HEK293 (cell line): ENCODE measurements around the gene EDA.

Experiments used
- CTCF ChIA-PET: fragments of 350-600 bp; formaldehyde crosslinking; extraction: SDS; loops from one replicate; lab custom pipeline; 2021; ENCODE audit warnings: antibody characterized with exemption; lab: Yijun Ruan, JAX
- POLR2A ChIA-PET: fragments of 300-600 bp; formaldehyde crosslinking; extraction: SDS; loops from one replicate; lab custom pipeline; 2020; ENCODE audit warnings: antibody characterized with exemption, inconsistent platforms; lab: Yijun Ruan, JAX
- H3K27ac ChIP-seq: fragments of 200-500 bp; sonication (Bioruptor generic); 2 replicates; pipeline ENCODE4 v1.5.1; 2014; ENCODE audit warnings: low read depth, low read length, control low read depth, inconsistent platforms; ENCODE audit errors: extremely low read depth
- H3K36me3 ChIP-seq, 2 experiments: fragments of 200-500 bp in 1 of 2; sonication (Bioruptor generic) in 1 of 2; 1 replicate in 1 of 2; 2 replicates in 1 of 2; pipeline ENCODE4 v1.5.1; 2014 to 2017; ENCODE audit warnings: inconsistent platforms in 2 of 2, low read length in 2 of 2; ENCODE audit not compliant: control insufficient read depth in 2 of 2, insufficient read depth in 1 of 2
- H3K4me1 ChIP-seq: fragments of 200-500 bp; sonication (Bioruptor generic); 2 replicates; pipeline ENCODE4 v1.5.1; 2014; ENCODE audit warnings: mild to moderate bottlenecking, low read length, inconsistent platforms; ENCODE audit not compliant: control insufficient read depth, insufficient read depth
- H3K4me3 ChIP-seq: 2 replicates; pipeline ENCODE4 v1.5.1; 2011; ENCODE audit warnings: low read depth, mild to moderate bottlenecking, control low read depth, low read length, moderate library complexity
- H3K9me3 ChIP-seq: fragments of 200-500 bp; sonication (Bioruptor generic); 2 replicates; pipeline ENCODE4 v1.5.1; 2014; ENCODE audit warnings: low read depth, low read length, inconsistent platforms; ENCODE audit not compliant: control insufficient read depth, insufficient read depth
- ATF2 ChIP-seq: fragments of 450-650 bp; formaldehyde crosslinking; IDR thresholded peaks from 2 replicates; pipeline ENCODE4 v1.5.1; 2016; ENCODE audit warnings: missing biosample characterization, missing genetic modification characterization, low read depth
- BCL11A ChIP-seq: fragments of 450-650 bp; formaldehyde crosslinking; IDR thresholded peaks from 2 replicates; pipeline ENCODE4 v1.5.1; 2016; ENCODE audit warnings: low read depth, missing biosample characterization, missing genetic modification characterization
- EGR2 ChIP-seq: fragments of 450-650 bp; formaldehyde crosslinking; IDR thresholded peaks from 2 replicates; pipeline ENCODE4 v1.5.1; 2016; ENCODE audit warnings: low read depth, missing biosample characterization, missing genetic modification characterization
- KLF9 ChIP-seq: fragments of 450-650 bp; formaldehyde crosslinking; IDR thresholded peaks from 2 replicates; pipeline ENCODE4 v1.5.1; 2016; ENCODE audit warnings: missing biosample characterization, missing genetic modification characterization, low read depth
- SALL2 ChIP-seq: fragments of 450-650 bp; formaldehyde crosslinking; IDR thresholded peaks from 2 replicates; pipeline ENCODE4 v1.5.0; 2017; ENCODE audit warnings: missing biosample characterization, mild to moderate bottlenecking, missing genetic modification characterization, borderline replicate concordance
- SETDB1 ChIP-seq: IDR thresholded peaks from one replicate; pipeline ENCODE4 v1.6.1; 2017; ENCODE audit warnings: mild to moderate bottlenecking, low read length, moderate library complexity, mixed read lengths; ENCODE audit not compliant: insufficient read length
- SP2 ChIP-seq: fragments of 450-650 bp; formaldehyde crosslinking; IDR thresholded peaks from 2 replicates; pipeline ENCODE4 v1.5.1; 2016; ENCODE audit warnings: missing biosample characterization, missing genetic modification characterization
- ZBTB6 ChIP-seq: fragments of 450-650 bp; formaldehyde crosslinking; IDR thresholded peaks from 2 replicates; pipeline ENCODE4 v1.5.1; 2017; ENCODE audit warnings: missing biosample characterization, missing genetic modification characterization
- ZIC2 ChIP-seq: fragments of 450-650 bp; formaldehyde crosslinking; IDR thresholded peaks from 2 replicates; pipeline ENCODE4 v1.5.1; 2016; ENCODE audit warnings: missing biosample characterization, missing genetic modification characterization
- ZNF10 ChIP-seq: fragments of 450-650 bp; formaldehyde crosslinking; IDR thresholded peaks from 2 replicates; pipeline ENCODE4 v1.5.1; 2017; ENCODE audit warnings: missing biosample characterization, missing genetic modification characterization
- ZNF157 ChIP-seq: fragments of 450-650 bp; formaldehyde crosslinking; IDR thresholded peaks from 2 replicates; pipeline ENCODE4 v1.5.1; 2016; ENCODE audit warnings: missing biosample characterization, missing genetic modification characterization
- ZNF202 ChIP-seq: fragments of 450-650 bp; formaldehyde crosslinking; IDR thresholded peaks from 2 replicates; pipeline ENCODE4 v1.5.1; 2016; ENCODE audit warnings: missing biosample characterization, missing genetic modification characterization, borderline replicate concordance
- ZNF23 ChIP-seq: fragments of 450-650 bp; formaldehyde crosslinking; IDR thresholded peaks from 2 replicates; pipeline ENCODE4 v1.5.1; 2016; ENCODE audit warnings: missing biosample characterization, missing genetic modification characterization, borderline replicate concordance
- ZNF350 ChIP-seq: fragments of 450-650 bp; formaldehyde crosslinking; IDR thresholded peaks from 2 replicates; pipeline ENCODE4 v1.5.0; 2017; ENCODE audit warnings: missing biosample characterization, mild to moderate bottlenecking, missing genetic modification characterization
- ZNF404 ChIP-seq: fragments of 450-650 bp; formaldehyde crosslinking; IDR thresholded peaks from 2 replicates; pipeline ENCODE4 v1.5.1; 2017; ENCODE audit warnings: missing biosample characterization, missing genetic modification characterization
- ZNF423 ChIP-seq: fragments of 450-650 bp; formaldehyde crosslinking; IDR thresholded peaks from 2 replicates; pipeline ENCODE4 v1.5.1; 2016; ENCODE audit warnings: missing biosample characterization, missing genetic modification characterization
- ZNF449 ChIP-seq: fragments of 450-650 bp; formaldehyde crosslinking; IDR thresholded peaks from 2 replicates; pipeline ENCODE4 v1.5.1; 2017; ENCODE audit warnings: missing biosample characterization, mild to moderate bottlenecking, missing genetic modification characterization, moderate library complexity
- ZNF580 ChIP-seq: fragments of 450-650 bp; formaldehyde crosslinking; IDR thresholded peaks from 2 replicates; pipeline ENCODE4 v1.5.1; 2016; ENCODE audit warnings: missing biosample characterization, missing genetic modification characterization
- ZNF624 ChIP-seq: fragments of 450-650 bp; formaldehyde crosslinking; IDR thresholded peaks from 2 replicates; pipeline ENCODE4 v1.5.1; 2017; ENCODE audit warnings: missing biosample characterization, missing genetic modification characterization
- ZNF626 ChIP-seq: fragments of 450-650 bp; sonication (Bioruptor Pico); formaldehyde crosslinking; IDR thresholded peaks from 2 replicates; pipeline ENCODE4 v1.5.1; 2018; ENCODE audit warnings: missing biosample characterization, missing genetic modification characterization, inconsistent platforms
- ZNF791 ChIP-seq: fragments of 450-650 bp; formaldehyde crosslinking; IDR thresholded peaks from 2 replicates; pipeline ENCODE4 v1.5.1; 2016; ENCODE audit warnings: missing biosample characterization, missing genetic modification characterization
- ZNF830 ChIP-seq: fragments of 450-650 bp; IDR thresholded peaks from 2 replicates; pipeline ENCODE4 v1.5.0; 2018; ENCODE audit warnings: missing biosample characterization, missing genetic modification characterization, low read depth, mild to moderate bottlenecking, moderate library complexity
- ZSCAN23 ChIP-seq: fragments of 450-650 bp; formaldehyde crosslinking; IDR thresholded peaks from 2 replicates; pipeline ENCODE4 v1.5.1; 2016; ENCODE audit warnings: missing biosample characterization, missing genetic modification characterization
- ZSCAN5A ChIP-seq: fragments of 450-650 bp; formaldehyde crosslinking; IDR thresholded peaks from 2 replicates; pipeline ENCODE4 v1.5.1; 2016; ENCODE audit warnings: missing biosample characterization, missing genetic modification characterization

The EDA gene

GRCh38 chrX:69630147-69630546 is 14.2 kb downstream of the EDA start:
- TF ChIP-seq ATF2 (tag by site-specific recombination) (no peak), ZNF423 (tag by site-specific recombination) (no peak), ZNF404 (tag by site-specific recombination) (no peak), ZNF202 (tag by site-specific recombination) (no peak), BCL11A (tag by site-specific recombination) (no peak), ZNF157 (tag by site-specific recombination) (no peak), SP2 (tag by site-specific recombination) (no peak), ZSCAN5A (tag by site-specific recombination) (no peak), EGR2 (tag by site-specific recombination) (no peak), ZNF580 (tag by site-specific recombination) (no peak), ZIC2 (tag by site-specific recombination) (no peak)
- ChIA-PET CTCF (no interaction called here), POLR2A (no interaction called here)
- peaks cover 4% of the 10 kb centered on the region for H3K9me3 ChIP-seq
- H3K36me3 ChIP-seq: no peaks in the 10 kb centered on the region
- no peaks in the 10 kb centered on the region for H3K4me1 ChIP-seq
- H3K27ac ChIP-seq: no peak overlapping the region
- H3K4me3 ChIP-seq: no peak overlapping the region

- Histone ChIP-seq H3K4me3 (no peak overlapping the region), H3K9me3 (peaks cover 3% of the 10 kb centered on the region; the same call in 1 of the 2 replicates), H3K4me1 (no peaks in the 10 kb centered on the region), H3K27ac (no peak overlapping the region), H3K36me3 (no peaks in the 10 kb centered on the region)
- no peak for TF ChIP-seq ZNF624 (tag by site-specific recombination)
- TF ChIP-seq ZNF423 (tag by site-specific recombination): no peak
- ChIA-PET CTCF (no interaction called here), POLR2A (no interaction called here)
These were observed 48.8 kb downstream of the EDA start for GRCh38 chrX:69664693-69665092.

GRCh38 chrX:69670001-69670555 is 54.2 kb downstream of the EDA start:
- POLR2A ChIA-PET: no interaction called here
- CTCF ChIA-PET: no interaction called here
- H3K9me3 ChIP-seq: peaks cover 3% of the 10 kb centered on the region
- H3K4me3 ChIP-seq: no peak overlapping the region
- no peaks in the 10 kb centered on the region for H3K4me1 ChIP-seq
- H3K36me3 ChIP-seq: no peaks in the 10 kb centered on the region
- no peak overlapping the region for H3K27ac ChIP-seq
- TF ChIP-seq ZNF626 (tag by site-specific recombination) (no peak), ZBTB6 (tag by site-specific recombination) (no peak), ZNF23 (tag by site-specific recombination) (no peak), KLF9 (tag by site-specific recombination) (no peak), ZNF449 (tag by site-specific recombination) (no peak), ZNF350 (tag by site-specific recombination) (no peak), ZSCAN23 (no peak), SETDB1 (peak; percentile 99), ZNF791 (tag by site-specific recombination) (peak; percentile 92), ZNF10 (tag by site-specific recombination) (no peak), ZNF830 (tag by site-specific recombination) (no peak), SALL2 (no peak)
